NCI-H2029 treated with DMSO at 0.1 percent for 48 hours (cell line): Measurements from ENCODE around the gene ZNF775.

Experiments used
- DNase-seq: peaks from one replicate; lab custom pipeline; 2025; lab: John Stamatoyannopoulos, UW

The ZNF775 gene

DNA sequence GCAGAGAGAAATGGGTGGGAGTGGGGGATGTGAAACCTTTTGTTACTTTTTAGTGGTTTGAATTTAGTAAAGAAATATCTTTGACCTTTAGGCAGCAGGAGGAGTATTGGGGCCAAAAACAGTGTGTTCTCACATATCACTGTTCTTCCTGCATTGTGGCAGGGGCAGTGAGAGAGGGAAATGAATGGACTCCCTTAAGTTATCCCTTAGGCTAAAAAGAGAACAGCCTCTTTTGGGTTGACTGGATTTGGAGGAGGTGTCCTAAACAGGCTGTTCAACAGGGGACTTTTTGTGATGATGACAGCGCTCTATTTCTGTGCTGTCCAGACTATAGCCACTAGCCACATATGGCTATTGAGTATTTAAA lies 22.3 kb downstream of the ZNF775 start:
- no peak for DNase-seq

DNA sequence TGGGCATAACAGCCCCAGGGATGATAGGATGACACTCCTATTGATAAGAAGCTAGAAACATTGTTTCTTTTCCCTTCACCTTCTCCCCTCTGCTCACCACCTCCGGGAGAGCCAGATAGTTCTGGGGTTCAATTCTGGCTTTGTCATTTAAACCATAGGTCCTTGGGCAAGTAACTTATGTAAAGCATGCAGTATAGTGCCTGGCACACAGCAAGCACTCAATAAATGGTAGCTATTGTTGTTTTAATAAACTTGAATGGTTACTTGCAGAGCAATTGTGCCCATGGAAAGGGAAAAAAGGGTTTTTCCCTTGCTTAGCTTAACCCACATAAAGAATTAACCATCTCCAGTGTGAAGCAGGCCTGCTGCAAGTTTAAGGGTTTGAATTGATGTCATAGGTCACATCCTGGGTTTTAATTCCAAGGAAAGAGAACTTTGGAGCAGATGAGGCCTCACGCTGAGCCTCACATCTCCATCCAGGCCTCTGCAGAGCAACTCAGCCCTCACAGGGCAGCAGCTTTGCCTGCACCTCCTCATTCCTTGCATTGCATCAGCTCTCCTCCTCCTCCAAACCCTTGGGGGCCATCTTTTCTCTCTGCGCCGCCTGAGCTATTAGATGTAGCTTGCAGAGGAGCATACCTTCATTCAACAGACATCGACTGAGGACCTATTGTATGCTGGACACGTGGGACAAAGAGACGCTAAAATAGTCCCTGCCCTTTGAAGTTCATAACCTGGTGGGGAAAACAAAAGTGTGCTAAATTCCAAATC lies 22.9 kb downstream of the ZNF775 start:
- no peak for DNase-seq

DNA sequence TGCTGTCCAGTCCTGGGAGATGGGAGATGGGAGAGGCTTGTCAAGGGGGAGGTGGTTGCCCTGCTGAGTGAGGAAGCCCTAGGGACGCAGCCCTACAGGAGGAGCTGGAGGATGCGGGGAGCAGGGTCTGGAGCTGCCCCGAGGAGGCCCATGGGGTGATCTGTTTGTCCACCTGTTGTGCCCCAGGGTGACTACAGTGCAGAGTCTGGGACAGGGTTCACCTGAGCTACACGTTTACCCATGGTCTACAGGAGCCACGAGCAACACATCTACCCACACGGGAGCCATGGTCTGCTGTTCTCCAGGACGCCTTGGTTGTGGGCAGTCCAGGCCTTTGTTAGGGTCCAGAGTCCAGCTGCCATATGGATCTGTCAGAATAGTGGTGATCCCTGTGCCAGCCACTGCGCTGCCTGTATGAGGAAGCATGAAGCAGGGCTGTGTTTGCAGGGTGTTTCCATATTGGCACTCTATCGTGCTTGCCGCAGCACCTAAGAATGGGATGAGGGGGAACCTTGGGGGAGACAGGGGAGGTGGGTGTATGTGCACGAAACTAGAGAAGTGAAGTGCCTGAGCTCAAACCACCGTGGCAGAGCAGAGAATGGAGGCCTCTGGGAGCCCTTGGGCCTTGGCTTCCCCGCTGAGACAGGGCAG lies 23.7 kb downstream of the ZNF775 start:
- no peak for DNase-seq

DNA sequence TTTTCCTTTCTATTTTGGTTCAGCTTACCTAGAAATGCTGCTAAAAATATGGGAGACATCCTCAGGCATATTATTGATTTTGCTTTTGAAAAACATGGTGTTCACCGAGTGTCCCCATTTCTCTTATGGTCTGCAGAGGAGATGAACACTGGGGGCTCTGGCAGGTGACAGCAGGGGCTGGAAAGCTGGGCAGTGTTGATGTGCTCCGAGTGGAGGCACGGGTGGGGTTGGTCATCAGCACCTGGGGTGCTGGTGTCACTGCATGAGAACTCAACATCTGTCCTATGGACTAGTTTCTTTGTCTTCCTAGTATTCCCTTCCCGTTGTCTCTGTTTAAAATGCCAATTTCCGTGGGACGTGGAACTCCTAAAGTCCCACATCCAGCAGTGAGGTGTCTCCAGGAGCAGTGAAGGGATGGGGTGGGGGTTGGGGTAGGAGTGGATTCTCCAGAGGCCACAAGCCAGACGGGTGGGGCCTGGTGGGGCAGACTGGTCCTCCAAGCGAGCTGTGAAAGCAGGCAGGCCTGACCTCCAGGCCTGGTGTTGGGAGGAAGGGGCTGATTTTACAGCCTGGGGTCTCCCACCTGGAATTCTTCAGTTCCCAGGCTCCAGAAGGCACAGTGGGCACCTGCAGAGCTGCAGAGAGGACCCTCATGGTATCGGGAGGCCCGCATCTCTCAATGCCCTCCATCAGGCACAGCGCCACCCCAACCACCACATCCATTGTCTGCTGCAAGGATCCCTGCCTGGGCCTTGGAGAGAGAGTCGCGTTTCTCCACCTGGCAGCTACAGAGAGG lies 24.4 kb downstream of the ZNF775 start:
- no peak for DNase-seq

DNA sequence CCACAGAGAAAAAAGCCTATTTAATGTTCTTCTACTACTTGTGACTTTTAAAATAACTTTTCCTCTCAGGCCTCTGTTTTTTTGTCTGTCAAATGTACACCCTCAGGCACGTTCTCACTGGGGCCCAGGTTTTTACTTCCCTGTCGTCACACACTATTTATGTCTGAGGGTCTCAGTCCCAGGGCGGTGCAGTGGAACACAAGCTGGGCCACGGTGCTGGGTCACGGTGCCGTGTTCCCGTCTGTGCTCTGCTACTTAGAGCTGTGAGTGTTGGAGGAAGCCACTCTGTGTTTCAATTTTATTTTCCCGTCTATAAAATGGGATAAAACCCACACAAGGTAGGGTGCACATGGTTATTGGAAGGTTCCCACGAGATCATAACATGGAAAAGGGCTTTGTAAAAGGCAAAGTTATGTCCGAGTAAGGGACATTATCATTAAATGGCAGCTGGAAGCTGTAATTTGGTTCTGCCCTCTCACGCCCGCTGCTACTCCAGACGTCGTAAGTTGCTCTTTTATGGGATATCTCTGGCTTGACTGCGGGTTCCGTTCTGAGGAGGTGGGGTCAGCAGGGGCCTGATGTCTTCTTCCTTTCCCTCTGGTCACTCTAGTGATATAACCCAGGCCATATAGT lies 25.2 kb downstream of the ZNF775 start:
- DNase-seq, result no peak

DNA sequence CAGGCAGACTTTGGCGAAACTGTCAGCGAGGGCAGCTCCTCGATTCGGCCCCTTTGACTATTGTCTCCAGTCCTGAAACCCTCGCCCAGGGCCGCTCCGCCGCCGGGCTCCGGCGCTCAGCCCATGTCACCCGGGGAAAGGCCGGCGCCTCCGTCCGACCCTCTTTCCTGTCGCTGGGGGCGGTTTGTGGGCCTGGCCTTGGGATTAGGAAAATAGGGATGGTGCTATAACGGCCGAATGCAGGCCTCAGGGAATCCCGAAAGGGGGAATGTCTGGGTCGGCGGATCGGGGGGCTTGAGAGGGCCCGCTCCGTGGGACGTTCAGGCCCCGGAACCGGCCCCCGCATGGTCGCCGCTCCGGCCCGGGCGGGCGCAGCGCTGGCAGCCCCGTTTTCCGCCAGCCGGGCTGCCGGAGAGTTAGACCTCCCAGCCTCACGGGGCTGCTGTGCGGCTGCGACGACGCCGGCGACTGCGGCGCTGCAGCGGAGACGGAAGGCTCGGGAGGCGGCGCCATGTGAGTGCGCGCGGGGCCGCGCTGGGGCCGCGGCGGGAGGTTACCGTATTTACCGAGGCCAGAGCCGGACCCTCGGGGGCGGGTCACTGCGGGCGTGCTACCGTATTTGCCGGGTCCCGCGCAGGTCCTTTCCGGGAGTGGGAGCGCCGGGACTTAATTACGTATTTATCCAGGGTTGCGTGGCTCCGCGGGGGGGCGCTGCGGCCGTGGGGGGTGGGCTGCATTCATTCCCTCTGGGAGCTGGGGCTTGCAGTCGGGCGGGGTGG lies 25.9 kb downstream of the ZNF775 start:
- peak; percentile 44 for DNase-seq

DNA sequence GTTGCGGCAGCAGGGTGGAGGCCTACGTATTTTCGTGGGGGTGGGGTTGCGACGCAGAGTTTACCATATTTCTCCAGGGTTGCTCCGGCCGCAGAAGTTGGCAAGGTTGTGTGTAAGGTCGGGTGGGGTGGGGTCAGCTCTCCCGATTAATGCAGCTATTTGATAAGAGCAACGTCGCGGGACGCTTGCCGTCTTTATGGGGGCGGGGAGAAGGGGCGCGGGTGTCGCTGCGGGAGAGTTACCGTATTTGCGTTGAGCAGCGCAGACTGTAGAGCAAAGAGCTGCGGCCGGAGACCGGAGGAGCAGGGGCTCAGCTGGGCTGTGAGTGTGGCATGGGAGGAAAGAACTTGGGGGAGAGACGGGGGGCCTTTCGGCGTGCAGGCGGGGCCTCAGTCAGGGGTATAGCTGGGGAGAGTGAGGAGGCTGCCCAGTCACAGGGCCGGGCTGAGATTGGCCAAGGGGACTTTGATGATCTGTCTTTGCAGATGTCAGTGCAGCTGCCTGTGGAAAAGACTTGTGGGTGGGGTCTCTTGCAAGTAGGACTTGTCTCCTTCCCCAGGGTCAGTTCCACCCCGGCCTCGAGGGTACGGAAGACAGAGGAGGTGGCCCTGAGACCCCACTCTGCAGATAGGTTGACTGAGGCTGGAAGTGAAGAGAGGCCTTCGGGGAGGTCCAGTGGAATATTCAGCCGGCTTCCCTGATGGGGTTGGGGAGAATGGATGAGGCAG lies 26.6 kb downstream of the ZNF775 start:
- DNase-seq, result no peak

DNA sequence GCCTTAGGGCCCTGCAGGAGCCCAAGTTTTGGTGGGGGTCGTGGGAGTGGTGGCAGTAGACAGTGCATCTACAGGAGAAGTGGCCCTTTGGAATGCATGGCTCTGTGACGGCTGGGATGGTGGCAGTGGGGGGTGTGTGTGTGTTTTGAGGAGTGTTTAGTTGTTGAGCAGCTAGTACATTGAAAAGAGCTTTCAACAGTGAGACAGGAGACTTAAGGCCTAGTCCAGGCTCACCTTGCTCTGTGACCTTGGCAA lies 27.1 kb downstream of the ZNF775 start:
- DNase-seq, result no peak

DNA sequence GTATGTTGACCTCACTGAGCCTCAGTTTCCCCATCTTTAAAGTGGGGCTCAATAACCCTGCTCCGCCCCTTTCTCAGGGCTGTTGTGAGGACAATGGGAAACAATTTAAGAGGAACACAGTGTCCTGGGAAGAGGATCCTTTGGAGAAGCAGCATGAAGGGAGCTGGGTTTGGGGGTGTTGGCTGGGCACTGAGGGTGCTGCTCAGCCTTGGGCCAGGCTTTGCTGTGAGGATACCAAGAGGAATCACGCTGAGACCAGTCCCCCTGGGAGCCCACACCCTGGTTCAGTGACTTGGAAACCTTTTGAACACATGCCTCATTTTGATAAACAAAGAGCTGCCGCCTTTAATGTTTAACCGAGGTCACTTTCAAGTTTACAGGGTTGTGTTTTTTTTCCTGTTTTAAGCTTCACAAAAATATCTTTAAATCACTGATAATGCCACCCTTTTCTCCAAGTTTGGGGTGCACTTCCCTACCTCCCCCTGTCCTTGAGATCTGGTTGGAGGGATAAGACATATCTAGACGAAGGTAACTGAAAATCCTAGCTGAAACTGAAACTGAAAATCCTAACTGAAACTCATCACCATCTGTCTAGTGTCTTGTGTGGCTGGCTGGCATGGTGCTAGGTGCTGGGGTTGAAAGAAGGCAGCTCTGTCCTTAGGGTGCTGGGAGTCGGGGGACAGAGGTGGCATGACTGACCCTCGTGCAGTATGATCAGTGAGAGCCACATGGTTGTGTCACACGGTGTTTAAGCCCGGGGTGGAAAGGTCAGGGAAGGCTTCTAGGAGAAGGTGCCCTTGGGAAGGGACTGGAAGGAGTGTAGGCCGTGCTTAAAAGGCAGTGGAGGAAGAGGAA lies 27.7 kb downstream of the ZNF775 start:
- no peak for DNase-seq

DNA sequence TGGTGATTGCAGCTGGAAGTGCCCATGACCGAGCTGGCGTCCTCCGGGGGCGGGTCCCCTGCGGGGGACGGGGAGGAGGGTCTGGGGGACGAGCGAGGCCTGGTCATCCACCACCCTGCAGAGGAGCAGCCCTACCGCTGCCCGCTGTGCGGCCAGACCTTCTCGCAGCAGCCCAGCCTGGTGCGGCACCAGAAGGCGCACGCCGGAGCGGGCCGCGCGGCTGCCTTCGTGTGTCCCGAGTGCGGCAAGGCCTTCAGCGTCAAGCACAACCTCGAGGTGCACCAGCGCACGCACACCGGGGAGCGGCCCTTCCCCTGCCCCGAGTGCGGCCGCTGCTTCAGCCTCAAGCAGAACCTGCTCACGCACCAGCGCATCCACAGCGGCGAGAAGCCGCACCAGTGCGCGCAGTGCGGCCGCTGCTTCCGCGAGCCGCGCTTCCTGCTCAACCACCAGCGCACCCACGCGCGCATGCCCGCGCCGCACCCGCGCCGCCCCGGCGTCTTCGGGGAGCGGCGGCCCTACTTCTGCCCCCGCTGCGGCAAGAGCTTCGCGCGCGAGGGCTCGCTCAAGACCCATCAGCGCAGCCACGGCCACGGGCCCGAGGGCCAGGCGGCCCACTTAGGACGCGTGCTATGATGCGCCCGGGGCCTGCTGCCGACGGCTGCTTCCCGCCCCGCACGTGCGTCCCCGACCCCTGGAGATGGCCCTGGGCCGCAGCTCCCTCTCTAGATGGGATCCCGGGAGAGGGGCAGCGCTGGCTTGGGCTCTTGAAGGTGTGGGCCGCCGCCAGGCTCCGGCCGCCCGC lies 28.7 kb downstream of the ZNF775 start:
- DNase-seq, result no peak

DNA sequence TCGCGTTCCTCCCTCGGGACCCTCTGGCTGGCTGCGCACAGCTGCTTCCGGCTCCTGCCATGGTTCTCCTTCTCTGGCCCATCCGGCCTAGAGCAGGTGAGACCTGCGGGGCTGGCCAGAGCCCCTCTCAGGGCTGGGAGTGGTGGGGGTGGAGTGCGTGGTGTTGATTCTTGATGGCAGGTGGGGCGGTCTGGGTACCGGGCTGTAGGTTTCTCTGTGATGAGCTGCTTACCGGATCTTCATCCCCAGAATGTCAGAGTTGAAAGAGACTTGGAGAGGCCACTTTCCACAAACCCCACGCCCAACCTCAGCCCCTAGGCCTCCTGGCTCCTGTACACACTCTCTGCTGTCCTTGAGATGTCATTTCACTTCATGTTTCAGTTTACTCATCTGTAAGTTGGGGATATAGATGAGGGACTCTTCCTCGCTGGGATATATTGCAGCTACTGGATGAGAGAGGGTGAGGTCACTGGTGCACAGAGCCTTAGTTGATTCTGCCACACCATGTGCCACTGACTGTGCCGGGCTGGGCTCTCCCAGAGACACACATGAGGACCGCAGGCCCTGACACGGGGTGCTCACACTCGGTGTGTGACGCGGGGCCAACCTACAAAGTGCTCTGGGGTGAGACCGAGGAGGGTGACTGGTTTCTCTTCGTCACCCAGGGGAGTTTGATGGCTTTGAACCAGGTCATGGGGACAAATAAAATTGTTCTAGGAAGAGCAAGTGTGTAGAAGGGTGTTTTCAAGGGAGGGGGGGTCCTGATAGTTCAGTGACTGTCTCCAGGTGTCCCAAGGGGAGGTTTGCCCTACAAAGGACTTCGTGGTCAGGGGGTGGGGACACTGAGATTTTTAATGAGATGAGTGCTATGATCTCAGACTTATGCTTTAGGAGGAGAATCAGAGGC lies 29.5 kb downstream of the ZNF775 start:
- no peak for DNase-seq

DNA sequence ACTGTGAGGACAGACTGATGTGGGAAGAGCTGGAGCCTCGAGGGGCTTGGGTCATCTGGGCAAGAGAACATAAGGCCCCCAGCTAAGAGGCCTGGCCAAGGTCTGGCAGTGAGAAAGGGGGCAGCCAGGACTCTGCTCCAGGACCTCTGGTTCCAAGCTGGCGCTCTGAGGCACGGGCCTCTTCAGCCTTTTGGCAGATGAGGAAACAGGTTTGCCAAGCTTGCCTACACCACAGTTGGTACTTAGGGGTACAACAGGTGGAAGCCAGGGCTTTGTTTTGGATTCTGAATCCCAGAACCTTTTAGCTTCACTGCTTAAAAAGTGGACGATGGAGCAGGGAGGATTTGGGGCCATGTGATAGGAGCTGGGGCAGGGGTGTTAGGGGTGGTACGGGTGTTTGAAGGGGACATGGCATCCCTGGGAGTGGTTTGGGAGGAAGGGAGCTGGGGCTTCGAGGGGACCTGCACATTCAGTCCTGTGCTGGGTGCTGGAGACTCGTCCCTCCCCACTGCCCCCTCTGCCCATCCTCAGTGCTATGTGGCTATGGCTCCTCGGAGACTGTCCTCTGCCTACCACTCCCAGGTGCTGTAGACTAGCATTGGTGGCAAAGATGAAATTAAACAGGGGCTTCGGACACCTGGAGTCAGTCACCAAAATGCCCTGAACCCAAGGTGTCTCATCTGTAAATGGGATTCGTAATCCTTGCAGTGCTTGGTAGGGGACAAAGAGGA lies 30.3 kb downstream of the ZNF775 start:
- no peak for DNase-seq

DNA sequence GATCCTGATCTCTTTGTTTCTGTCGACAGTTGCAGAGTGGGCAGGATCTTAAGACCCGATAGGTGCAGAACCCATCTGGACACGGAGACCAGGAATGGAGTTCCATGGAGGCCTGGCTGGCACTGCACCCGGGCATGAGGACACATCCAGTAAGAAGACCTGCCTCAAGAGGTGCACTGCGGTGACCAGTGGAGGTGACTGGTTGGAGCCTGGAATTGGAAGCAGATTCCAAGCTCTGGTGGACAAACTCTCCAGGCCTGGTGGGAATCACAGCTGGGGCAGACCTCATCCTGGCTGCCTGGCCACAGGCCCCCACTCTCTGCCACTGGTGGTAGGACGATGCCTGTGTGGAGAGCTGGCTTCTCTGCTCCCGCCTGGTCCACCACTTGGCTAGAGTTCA lies 31.0 kb downstream of the ZNF775 start:
- no peak for DNase-seq

DNA sequence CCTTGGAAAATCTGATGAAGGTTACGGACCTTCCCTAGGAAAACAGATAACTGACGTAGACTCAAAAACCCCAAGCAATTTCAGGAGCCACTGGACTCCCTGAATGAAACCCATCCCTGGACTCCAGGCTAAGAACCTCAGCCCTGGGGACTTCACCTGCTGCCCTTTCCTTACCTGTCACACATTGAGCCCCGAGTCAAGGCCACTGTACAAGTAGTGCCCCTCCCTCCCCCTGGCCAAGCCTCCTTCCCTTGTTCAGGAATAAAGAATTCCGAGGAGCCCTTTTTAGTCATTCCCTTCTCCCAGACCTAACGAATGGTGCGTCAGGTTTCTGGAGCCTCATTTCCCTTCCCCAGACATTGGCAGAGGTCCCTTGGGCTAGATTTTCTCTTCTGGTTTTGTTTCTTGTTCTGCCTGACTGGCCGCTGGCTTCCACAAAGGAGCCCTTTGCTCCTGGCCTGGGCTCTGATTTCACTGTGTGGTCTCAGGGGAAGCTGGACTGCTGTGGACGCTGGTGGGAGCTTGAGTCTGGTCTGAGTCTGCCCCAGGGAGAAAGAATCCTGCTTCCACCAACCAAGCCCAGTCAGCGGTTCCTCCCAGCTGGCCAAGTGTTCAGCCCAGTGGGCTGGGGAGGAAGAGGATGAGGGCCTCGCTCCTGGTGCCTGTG lies 31.7 kb downstream of the ZNF775 start:
- DNase-seq, result no peak

DNA sequence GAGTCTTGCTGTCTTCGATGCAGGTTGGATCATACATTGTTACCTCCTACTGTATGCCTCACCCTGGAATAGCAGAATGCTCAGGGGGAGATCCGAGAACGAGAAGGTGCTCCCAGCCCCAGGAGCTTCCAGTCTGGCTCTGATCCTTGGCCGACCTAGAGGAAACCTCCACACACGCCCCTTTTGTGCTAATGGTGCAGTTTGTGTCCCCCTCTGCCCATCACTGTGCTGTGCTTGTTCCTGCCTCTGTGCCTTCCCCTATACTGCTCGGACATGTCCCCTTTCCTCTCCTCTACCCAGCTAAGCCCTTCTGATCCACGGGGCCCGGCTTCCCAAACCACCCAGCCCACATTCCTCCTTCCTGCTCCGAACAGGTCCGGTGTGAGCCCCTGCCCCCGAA lies 32.5 kb downstream of the ZNF775 start:
- DNase-seq, result no peak

DNA sequence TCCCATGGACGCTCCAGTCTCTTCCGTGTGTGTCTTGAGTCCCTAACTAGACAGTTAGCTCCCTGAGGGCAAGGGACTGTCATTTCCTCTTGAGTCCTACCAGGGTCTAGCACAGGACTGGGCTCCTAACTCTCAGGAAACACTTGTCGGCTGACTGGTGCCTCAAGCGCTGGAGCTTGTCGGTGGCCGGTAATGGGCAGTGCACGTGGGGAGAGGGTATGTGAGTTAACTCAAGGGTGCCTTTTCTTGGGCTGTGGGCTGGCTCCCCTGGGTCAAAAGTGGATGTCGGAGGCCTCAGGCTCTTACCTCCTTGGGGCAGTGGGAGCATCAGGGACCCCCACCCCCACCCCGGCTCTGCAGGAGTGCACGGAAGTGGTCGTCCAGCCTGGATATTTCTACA lies 32.9 kb downstream of the ZNF775 start:
- no peak for DNase-seq
